ENCODE measurements around the gene TRIM31.

DNA sequence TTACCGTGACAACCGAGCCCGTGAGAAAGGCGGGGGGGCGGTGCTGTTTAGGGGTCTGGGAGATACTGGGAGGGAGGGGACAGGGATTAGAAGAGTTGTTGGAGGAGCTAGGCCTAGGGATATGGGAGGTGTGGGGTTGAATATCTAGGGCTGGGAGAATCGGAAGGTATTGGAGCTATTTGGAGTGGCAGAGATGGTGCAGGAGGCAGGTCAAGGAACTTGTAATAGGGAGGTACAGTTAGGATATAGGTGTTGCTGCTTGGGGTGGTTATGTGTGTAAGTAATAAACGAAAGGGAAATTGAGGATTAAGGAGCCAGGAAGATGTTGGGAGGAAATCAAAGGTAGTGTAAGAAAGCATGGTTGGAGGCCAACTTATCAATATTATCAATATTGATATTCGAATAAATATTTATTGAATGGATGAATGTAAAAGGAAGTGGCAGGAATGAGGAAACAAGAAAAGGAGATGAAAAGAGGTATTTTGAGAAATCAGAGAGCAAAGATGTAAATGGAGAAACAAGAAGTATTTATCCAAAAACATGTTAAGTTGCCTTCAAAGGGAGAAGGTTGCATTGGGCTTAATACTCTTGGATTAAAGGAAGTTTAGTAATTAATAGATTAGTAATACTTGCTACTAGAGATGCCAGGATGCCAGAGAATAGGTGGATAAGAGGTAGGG is 45.3 kb downstream of the TRIM31 start:
- TF ChIP-seq POLR2A (IDR thresholded peaks at IDR 0.05) = no peak
- no peak for TF ChIP-seq CTCF (IDR thresholded peaks at IDR 0.05)

All from prostate gland (tissue), 2 donors.